ENCODE results near the gene MCM10. TPM values are rescaled to one million over a fixed set of nuclear protein-coding genes. Genes with fewer than 3 reads are reported as not detected.

The MCM10 gene
- total RNA-seq, 1 experiment from 2014 or later = 14.3 TPM

- Histone ChIP-seq H2AFZ (ENCODE audit: low read length) (no peak overlapping the region), H3K9me2 (replicated peaks; ENCODE audit: low read length) (no peaks in the 10 kb centered on the region), H3K4me3 (ENCODE audit: low read length) (no peak overlapping the region), H3F3A (ENCODE audit: low read length, unreplicated experiment) (no peaks in the 10 kb centered on the region), H3K36me3 (ENCODE audit: low read depth, low read length) (no peaks in the 10 kb centered on the region; the same call in 1 of the 2 replicates), H3K4me2 (ENCODE audit: low read length) (no peak overlapping the region), H3K27ac (ENCODE audit: low read length) (no peak overlapping the region), H3K9me3 (ENCODE audit: low read length) (no peaks in the 10 kb centered on the region), H3K4me1 (ENCODE audit: insufficient read depth, low read length) (no peaks in the 10 kb centered on the region), H4K20me1 (ENCODE audit: low read length) (no peaks in the 10 kb centered on the region), H3K9ac (ENCODE audit: low read length) (no peak overlapping the region), H3K79me2 (ENCODE audit: low read length) (no peaks in the 10 kb centered on the region), H3K27me3 (ENCODE audit: low read length) (no peaks in the 10 kb centered on the region)
- DNase-seq (no peak), ATAC-seq (no peak)
- ChIA-PET CTCF (no interaction called here), POLR2A (ENCODE audit: unreplicated experiment) (no interaction called here)
- no peak for TF ChIP-seq EZH2 (IDR thresholded peaks at IDR 0.05; ENCODE audit: low read length, unreplicated experiment)
- TF ChIP-seq CTCF (conservative IDR thresholded peaks at IDR 0.05; ENCODE audit: low read depth, low read length) = no peak
- TF ChIP-seq EZH2phosphoT487 (IDR thresholded peaks at IDR 0.05; ENCODE audit: borderline replicate concordance, low read length) = no peak
- intact Hi-C loops (cut with micrococcal nuclease) = no loop called here
- no TSS peak for BruUV-seq (replicated peaks)
Measured at GRCh38 chr10:13183625-13184024, 22.3 kb downstream of the MCM10 start.

GRCh38 chr10:13184276-13184675, 22.9 kb downstream of the MCM10 start:
- BruUV-seq (replicated peaks) = no TSS peak
- Histone ChIP-seq H3K27me3 (ENCODE audit: low read length) (no peaks in the 10 kb centered on the region), H2AFZ (ENCODE audit: low read length) (no peak overlapping the region), H3K4me2 (ENCODE audit: low read length) (no peak overlapping the region), H4K20me1 (ENCODE audit: low read length) (no peaks in the 10 kb centered on the region), H3K79me2 (ENCODE audit: low read length) (no peaks in the 10 kb centered on the region), H3K9me2 (replicated peaks; ENCODE audit: low read length) (no peaks in the 10 kb centered on the region), H3K36me3 (ENCODE audit: low read depth, low read length) (no peaks in the 10 kb centered on the region; the same call in 1 of the 2 replicates), H3K9me3 (ENCODE audit: low read length) (no peaks in the 10 kb centered on the region), H3K4me3 (ENCODE audit: low read length) (no peak overlapping the region), H3K4me1 (ENCODE audit: insufficient read depth, low read length) (no peaks in the 10 kb centered on the region), H3F3A (ENCODE audit: low read length, unreplicated experiment) (no peaks in the 10 kb centered on the region), H3K27ac (ENCODE audit: low read length) (no peak overlapping the region), H3K9ac (ENCODE audit: low read length) (no peak overlapping the region)
- DNase-seq (no peak), ATAC-seq (no peak)
- ChIA-PET CTCF (no interaction called here), POLR2A (ENCODE audit: unreplicated experiment) (no interaction called here)
- intact Hi-C loops (cut with micrococcal nuclease) = no loop called here
- TF ChIP-seq EZH2phosphoT487 (IDR thresholded peaks at IDR 0.05; ENCODE audit: borderline replicate concordance, low read length) (no peak), EZH2 (IDR thresholded peaks at IDR 0.05; ENCODE audit: low read length, unreplicated experiment) (no peak), CTCF (conservative IDR thresholded peaks at IDR 0.05; ENCODE audit: low read depth, low read length) (no peak)

GRCh38 chr10:13184730-13185514, 23.6 kb downstream of the MCM10 start:
- H3K4me2 ChIP-seq (ENCODE audit: low read length) = no peak overlapping the region
- no peak for DNase-seq
- H2AFZ ChIP-seq (ENCODE audit: low read length) = no peak overlapping the region
- BruUV-seq (replicated peaks) = no TSS peak
- no peaks in the 10 kb centered on the region for H4K20me1 ChIP-seq (ENCODE audit: low read length)
- H3F3A ChIP-seq (ENCODE audit: low read length, unreplicated experiment) = no peaks in the 10 kb centered on the region
- no peaks in the 10 kb centered on the region for H3K27me3 ChIP-seq (ENCODE audit: low read length)
- no peaks in the 10 kb centered on the region; the same call in 1 of the 2 replicates for H3K36me3 ChIP-seq (ENCODE audit: low read depth, low read length)
- H3K27ac ChIP-seq (ENCODE audit: low read length) = no peak overlapping the region
- H3K9me3 ChIP-seq (ENCODE audit: low read length) = no peaks in the 10 kb centered on the region
- ATAC-seq = no peak
- H3K4me3 ChIP-seq (ENCODE audit: low read length) = no peak overlapping the region
- ChIA-PET CTCF (no interaction called here), POLR2A (ENCODE audit: unreplicated experiment) (no interaction called here)
- no peaks in the 10 kb centered on the region for H3K9me2 ChIP-seq (replicated peaks; ENCODE audit: low read length)
- H3K4me1 ChIP-seq (ENCODE audit: insufficient read depth, low read length) = no peaks in the 10 kb centered on the region
- H3K79me2 ChIP-seq (ENCODE audit: low read length) = no peaks in the 10 kb centered on the region
- intact Hi-C loops (cut with micrococcal nuclease) = no loop called here
- no peak overlapping the region for H3K9ac ChIP-seq (ENCODE audit: low read length)
- no peak for TF ChIP-seq EZH2phosphoT487 (IDR thresholded peaks at IDR 0.05; ENCODE audit: borderline replicate concordance, low read length)
- TF ChIP-seq EZH2 (IDR thresholded peaks at IDR 0.05; ENCODE audit: low read length, unreplicated experiment) = no peak
- TF ChIP-seq CTCF (conservative IDR thresholded peaks at IDR 0.05; ENCODE audit: low read depth, low read length) = no peak

Measured in PC-3 (cell line).